ENCODE results near the gene DOCK3.
"Not testable (repeated sequence)": the region's sequence is repeated elsewhere in the genome, so short reads cannot be mapped to it uniquely, and the experiment has no call there.

The DOCK3 gene

DNA sequence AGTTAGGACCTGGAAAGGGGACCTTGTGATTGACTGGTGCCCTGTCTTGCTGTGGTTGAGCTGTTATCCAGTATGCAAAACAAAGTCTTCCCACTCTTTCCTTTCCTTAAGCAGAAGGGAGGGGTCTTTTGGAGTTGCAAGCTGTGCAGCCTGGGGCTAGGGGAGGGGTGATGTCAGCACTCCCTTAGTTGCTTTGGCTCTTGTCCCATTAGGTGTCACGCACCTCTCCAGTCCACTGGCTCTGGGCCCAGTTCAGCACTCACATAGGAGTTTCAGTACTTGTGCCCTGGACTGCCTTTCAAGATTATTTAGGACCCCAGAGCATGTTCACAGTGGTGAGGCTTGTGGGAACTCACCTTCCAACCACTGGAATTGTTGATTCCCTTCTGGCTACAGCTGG, 238.5 kb downstream of the DOCK3 start:
- no peak for DNase-seq

DNA sequence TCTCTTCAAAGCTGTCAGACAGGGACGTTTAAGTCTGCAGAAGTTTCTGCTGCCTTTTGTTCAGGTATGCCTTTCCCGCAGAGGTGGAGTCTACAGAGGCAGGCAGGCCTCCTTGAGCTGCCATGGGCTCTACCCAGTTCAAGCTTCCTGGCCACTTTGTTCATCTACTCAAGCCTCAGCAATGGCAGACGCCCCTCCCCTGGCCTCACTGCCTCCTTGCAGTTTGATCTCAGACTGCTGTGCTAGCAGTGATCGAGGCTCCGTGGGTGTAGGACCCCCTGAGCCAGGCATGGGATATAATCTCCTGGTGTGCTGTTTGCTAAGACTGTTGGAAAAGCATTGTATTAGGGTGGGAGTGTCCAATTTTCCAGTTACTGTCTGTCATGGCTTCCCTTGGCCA, 247.3 kb downstream of the DOCK3 start:
- DNase-seq, result not testable (repeated sequence)

DNA sequence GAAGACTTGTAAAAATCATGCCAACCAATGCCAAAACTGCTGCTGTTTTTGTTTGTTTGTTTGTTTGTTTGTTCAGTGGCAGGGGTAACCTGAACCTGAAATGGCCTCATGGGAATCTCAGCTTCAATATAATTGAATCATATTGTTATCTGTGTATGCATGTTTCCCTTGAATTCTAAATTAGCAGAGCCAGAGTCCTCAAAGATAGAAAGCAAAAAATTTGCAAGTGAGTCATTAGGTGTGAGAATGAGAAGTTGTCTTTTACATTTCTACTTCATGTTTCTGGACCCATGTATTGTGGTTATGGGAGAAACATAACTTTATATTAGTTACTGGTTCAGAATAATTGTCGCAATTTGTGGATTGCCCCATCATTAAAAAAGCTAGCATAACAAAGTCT, 249.2 kb downstream of the DOCK3 start:
- no peak for DNase-seq

DNA sequence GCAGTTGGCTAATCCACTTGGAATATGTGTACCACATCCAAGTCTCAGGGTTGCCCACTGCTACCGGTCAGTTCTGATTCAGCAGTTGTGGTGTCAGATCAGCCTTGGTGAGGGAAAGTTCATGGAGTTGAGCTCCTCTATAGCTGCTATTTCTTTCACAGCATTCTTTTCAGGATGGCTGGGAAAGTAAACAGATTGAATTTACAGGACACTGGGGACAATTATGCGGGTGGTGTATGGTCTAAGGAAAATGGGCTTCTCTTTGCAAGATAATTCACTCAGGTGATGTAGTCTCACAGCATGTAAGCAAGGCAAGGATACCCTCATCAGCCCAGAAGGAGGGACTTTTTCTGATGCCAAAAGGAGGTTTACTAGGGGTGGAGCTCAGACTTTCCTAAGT, 249.9 kb downstream of the DOCK3 start:
- no peak for DNase-seq

DNA sequence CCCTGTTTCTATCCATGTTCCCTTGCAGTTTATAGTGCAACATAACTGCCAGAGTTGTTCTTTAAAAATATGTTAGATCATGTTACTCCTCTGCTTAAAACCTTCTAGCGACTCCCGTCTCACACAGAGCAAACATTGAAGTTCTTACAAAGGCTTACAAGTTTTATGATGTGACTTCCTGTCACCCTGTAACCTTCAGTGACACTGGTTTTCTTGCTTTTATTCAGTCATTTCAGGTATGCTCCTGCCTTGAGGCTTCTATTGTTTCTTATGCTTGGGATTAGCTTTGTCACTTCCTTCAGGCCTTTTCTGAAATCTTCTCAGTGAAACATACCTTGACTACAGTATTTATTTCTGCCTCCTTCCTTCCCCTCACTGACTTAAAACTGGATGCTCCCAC, 252.1 kb downstream of the DOCK3 start:
- DNase-seq, result no peak

DNA sequence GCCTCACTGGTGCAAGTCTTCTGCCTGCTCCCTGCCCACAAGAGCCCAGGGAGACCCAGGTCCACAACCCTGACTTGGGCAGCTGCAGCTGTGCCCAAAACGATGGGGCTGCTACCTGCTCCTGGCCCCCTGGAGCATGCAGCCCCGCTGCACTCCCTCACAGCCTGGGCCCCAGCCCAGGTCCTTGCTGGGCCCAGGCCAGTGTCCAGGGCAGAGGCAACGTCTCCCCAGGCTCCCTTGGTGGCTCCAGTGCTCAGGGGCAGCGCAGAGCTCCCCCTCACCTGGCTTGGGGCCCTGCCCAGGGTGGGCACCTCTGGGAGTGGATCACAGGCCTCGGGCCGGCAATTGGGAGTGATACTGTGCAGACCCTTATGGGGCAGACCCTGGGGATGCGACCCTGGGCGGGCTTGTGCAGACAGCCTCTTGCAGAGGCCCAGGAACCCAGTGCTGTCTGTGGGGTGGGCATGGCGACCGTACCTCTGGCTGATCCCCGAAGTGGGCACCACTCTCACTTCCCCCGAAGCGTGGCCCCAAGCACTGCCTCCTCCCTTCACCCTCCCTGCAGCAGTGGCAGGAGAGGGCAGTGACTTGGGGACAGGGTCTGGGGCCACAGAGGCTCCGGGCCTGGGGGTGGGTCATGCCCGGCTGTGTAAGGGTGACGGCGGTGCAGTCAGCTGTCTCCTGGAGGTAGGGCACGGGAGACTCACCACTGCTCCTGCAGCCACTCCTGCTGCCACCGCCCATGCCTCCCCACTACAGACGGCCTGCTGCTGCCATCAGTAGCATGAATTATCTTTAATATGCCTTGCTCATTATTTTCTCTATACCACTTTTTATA, 255.9 kb downstream of the DOCK3 start:
- no peak for DNase-seq

DNA sequence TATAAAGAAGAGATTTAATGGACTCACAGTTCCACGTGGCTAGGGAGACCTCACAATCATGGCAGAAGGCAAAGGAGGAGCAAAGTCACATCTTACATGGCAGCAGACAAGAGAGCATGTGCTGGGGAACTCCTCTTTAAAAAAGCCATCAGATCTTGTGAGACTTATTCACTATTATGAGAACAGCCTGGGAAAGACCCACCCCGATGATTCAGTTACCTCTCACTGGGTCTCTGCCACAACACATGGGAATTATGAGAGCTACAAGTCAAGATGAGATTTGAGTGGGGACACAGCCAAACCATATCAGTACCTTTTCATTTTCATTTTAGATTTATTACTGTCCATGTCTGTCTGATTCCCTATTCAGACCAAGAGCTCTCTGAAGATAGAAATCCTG, 258.2 kb downstream of the DOCK3 start:
- not testable (repeated sequence) for DNase-seq

DNA sequence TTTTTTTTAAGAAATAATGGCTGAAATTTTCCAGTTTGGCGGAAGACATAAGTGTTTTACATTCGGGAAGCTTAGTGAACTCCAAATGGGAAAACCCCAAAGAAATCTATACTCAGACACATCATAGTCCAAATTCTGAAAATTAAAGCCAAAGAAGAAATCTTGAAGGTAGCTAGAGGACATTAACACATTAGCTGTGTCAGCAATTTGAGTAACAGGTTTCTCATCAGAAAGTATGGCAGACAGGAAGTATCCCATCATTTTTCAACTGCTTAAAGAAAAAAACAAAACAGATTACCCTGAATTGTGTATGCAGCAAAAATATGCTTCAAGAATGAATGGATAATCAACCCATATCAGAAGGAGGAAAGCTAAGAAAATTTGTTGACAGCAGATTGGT, 261.7 kb downstream of the DOCK3 start:
- no peak for DNase-seq

DNA sequence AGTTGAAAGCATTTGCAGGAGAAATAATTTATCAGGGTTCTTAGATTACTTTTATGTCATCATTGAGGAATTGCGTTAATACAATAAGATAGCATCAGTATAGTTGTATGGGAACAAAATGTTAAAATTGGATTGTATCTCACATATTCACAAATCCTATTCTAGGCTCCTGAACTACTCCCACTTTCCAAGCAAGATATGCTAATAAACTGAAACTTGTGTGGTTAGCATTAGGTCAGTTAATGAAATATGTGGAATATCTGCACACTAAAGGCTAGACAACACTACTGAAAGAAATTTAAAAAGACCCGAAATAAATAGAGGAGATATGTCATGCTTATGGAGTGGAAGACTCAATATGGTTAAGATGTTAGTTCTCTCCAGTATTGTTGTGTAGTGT, 272.7 kb downstream of the DOCK3 start:
- no peak for DNase-seq

DNA sequence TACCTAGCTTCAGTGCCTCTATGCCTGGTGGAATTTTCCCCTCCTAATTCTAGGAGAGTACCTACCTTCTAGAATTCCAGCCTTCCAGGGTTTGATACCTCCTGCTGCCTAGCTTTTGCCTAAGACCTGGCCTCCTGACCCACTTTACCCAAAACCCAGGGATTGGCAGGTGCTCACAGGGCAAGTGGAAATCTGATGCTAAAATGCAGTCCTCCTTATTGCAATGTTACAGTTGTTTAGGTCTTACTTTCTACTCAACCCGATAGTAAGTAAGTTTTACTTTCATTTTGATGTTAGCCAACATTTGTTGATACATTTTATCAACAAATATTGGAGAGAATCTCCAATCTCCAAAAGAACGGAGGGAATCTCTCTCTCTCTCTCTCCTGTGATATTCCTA, 275.9 kb downstream of the DOCK3 start:
- no peak for DNase-seq

DNA sequence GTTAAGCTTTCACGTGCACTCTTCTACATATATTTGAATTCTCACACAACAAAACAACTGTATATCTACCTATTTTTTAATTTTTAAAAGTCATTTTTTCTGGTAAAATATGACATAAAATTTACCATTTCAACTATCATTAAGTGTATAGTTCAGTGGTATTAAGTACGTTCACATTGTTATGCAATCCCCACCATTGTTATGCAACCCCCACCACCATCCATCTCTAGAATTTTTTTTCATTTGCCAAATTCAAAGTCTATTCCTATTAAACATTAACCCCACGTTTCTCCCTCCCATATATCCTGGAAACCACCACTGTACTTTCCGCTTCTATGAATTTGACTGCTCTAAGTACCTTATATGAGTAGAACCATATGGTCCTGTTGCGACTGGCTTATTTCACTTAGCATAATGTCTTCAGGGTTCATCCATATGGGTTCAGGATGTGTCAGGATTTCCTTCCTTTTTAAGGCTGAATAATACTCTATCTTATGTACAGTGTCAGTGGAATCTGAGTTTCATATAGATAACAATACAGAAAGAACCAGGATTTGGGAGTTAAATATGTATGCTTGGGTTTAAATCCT, 279.2 kb downstream of the DOCK3 start:
- DNase-seq, result no peak

DNA sequence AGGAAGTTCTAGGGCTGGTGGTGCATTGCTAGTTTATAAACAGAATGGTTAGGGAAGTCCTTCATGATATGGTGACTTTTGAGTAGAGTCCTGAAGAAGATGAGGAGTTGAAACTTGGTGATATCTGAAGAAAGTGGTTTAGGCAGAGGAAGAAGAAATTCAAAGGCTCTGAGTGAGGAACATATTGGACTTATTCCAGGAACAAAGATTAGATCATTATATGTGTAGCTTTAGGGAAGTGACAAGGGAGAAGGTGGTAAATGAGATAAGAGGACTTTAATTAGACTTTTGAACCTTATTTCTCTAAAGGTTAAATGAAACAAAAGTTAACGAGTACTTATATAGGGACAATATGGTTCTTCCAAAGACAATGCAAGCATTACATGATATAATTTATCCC, 286.7 kb downstream of the DOCK3 start:
- DNase-seq, result peak; percentile 62 to 63

DNA sequence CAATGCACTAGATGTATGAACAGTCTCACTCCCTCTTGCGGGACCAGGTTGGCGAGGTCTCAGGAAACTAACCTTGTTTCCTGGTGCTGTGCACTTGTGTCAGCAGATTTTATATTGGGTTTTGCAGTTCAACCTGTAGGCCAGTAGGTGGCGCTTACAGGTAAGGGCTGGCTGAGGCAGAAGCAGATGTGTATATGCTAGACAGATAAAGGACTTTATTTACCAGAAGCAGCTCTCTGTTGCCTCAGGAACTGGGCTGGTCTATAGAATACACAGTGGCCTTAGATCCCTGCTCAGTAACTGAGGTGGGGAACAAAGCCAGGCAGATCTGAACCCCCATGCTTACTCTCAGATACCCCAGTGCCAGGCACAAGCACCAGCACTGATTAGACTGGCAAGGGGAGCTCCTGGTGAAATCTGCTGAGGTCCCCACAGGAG, 296.8 kb downstream of the DOCK3 start:
- DNase-seq, result peak; percentile 62 to 78

DNA sequence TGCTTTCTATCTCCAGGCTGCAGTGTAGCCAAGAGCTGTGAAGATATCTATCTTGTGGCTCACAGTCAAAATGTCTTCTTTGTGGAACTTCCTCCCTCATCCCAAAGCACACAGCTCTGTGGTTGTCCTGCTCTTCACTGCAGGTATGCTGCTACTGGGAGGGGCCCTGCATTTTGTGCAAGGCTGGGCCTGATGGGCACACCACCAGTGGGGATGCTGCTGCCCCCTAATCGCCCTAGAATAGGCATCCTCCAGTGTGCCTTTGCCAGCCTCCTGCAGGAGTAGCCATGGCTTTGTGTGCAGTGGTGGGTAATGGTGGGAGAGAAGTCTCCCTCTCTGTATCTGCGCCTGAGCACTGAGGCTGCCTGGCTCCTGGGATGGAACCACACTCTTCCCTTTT, 297.3 kb downstream of the DOCK3 start:
- DNase-seq, result no peak

DNA sequence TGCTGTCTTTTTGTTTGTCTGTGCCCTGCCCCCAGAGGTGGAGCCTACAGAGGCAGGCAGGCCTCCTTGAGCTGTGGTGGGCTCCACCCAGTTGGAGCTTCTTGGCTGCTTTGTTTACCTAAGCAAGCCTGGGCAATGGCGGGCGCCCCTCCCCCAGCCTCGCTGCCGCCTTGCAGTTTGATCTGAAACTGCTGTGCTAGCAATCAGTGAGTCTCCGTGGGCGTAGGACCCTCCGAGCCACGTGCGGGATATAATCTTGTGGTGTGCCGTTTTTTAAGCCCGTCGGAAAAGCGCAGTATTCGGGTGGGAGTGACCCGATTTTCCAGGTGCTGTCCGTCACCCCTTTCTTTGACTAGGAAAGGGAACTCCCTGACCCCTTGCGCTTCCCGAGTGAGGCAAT, 303.9 kb downstream of the DOCK3 start:
- DNase-seq, result not testable (repeated sequence)

DNA sequence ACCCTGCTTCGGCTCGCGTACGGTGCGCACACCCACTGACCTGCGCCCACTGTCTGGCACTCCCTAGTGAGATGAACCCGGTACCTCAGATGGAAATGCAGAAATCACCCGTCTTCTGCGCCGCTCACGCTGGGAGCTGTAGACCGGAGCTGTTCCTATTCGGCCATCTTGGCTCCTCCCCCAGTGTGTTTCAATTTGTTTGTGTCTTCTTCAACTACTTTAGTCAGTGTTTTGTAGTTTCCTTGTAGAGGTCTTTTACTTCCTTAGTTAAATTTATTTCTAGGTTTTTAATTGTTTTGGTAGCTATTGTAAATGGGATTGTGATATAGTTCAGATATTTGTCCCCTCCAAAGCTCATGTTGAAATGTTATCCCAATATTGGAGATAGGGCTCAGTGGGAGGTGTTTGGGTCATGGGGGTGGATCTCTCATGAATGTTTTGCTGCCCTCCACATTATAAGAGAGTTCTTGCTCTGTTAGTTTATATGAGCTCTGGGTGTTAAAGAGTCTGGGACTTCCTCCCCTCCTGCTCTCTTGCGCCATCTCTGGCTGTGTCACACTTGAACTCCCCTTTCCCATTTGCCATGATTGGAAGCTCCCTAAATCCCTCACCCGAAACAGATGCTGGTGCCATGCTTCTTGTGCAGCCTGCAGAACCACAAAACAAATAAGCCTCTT, 304.4 kb downstream of the DOCK3 start:
- DNase-seq, result peak in 1 of 2 experiments; percentile 6

DNA sequence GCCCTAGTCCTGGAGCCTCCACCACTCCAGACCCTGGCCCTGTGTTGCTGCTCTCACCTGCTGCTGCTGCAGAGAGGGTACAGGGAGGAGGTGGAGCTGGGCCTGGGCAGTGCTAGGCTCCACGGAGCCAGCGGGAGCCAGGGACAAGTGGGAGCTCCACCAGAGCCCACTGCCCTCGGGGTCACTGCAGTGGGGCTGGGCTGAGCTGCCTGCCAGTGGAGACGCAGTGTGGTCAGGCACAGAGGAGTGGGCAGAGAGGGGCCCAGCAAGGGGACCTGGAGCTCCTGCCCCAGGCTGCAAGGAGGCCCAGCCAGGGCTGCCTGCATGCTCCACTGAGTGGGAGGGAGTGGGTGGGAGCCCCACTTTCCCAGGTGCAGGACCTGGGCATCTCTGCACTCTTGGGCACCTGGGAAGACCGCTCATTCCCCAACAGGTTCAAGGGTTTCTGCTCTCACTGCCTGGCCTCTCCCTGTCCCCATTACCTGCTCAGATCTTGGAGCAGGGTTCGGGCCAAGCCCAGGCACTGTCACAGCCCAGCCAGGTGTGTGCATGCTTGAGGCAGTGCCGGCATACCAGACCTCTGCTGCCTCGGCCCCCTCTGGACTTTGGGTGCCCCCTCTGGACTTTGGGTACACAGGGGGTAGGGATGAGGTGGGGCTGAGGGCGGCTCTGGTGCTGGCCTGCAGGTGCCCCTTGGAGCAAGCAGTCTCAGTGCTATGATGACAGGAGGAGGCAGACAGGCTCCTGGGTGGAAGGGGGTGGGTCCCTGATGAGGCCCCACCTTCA, 308.0 kb downstream of the DOCK3 start:
- DNase-seq, result no peak

DNA sequence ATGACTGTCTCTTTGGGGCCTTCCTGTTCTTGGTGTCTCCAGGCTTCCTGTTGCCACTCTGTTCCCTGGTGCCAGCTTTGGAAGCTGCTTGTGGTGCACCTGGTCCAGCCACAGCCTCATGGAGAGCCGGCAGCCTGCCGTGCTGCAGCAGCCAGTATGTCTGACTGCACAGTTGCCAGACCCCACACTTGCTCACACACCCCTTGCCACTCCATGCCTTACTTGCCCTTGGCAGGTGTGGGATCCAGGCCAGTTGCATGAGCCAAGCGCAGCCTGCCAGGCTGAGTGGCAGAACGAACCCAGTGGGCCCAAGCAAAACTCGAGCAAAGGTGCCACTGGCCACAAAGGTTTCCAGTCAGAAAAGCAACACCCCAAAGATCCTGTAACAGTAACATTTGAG, 309.2 kb downstream of the DOCK3 start:
- no peak for DNase-seq

DNA sequence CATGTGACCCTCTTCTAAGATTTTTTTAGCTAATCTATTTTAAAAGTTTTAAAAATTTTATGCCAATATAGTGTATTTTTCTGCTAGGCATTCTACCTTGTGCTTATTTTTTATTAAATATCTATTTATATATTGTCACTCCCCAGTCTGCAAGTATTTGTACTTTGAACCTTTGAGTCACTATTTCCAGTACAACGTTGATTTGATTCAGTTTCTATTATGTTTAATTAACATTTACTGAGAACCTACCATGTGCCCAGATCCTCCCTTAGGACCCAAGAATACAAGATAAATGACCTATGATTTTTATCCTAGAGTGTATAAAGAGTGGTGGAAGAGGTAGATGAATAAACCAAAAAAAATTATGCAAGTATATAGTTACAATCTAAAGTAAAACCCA, 311.2 kb downstream of the DOCK3 start:
- no peak for DNase-seq

DNA sequence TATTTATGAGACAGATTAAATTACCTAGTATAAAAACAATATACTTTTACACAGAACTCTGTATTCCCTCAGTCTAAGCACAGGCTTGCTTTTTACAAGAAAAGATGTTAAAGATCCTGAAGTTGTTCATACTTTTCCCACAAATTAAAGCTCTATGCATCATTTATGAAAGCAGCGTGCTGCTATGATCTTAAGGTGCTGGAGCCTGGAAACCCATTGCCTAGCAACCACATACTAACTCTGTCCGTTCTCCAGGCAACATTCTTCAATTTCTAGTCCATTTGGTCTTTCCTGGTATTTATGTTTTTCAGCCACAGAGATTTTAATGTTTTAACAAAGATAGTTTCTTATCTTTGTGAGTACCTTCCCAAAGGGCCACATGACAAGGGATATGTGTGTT, 312.0 kb downstream of the DOCK3 start:
- DNase-seq, result no peak

DNA sequence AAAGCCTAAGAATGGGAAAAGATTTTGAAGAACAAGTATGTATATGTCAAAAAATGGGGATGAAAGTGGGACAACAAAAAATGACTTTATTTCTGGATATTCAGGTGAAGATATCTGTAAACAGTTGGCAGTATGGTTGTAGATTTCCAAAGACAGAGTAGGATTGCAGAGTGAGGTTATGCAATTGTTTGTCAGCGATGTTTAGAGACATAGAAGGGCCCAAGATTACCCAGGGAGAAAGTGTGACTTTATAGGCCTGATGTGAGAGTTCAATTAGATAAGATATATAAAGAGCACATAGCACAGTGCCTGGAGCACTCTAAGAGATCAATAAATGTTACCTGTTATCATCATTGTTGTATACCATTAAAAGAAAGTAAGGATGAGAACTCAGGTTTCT, 319.8 kb downstream of the DOCK3 start:
- no peak for DNase-seq

DNA sequence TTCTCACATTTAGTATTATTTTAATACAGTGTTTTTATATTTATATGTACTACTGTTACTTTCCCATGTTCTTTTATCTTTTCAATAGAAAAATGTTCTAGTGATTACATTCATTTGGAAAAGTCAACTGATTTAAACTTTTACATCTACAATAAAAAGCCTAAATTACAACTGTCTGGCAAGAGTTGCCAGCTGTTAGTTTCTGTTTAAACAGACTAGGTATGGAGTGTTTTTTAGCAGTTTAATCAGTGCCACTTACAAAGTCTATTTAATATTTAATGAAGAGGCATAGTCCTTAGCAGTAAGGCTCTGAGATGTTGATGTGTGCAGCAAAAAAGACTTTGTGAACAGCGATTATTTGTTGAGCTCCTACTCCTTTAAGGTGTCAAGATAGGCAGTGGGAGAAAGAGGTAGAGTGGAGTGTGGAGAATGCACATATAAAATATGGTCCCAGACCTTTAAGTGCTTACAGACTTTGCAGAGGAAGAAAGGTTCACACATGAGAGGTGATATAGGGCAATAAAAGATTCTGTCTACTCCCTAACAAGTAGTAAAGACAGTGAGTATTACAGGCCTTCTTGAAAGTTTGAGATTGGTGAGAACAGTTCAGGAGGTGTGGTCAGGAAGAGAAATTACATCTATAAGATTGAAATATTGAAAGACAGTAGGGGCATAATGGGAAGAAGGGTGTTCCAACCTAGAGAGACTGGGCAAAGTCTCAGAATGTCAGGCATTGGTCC, 320.5 kb downstream of the DOCK3 start:
- DNase-seq, result no peak

DNA sequence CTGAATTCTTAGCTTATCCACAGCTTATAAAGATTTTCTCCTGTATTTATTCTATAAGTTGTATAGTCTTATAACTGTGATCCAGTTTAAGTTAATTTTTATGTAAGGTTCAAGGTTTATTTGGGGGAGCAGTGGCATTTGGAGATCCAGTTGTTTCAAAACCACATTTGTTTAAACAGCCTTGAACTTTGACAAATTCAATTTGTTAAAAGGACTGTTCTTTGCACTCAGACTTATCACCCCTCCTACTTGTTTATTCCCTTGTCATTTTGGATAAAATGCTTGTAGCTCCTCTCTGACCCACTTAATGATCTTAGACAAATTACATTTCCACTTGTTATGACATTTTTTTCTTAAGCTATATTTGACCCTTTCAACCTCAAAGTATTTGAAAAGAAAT, 327.8 kb downstream of the DOCK3 start:
- no peak for DNase-seq

Measured in Kasumi-1 (cell line).